Middle frontal gyrus (tissue), 1 donor: ENCODE data around the gene AUP1.

Source experiments
- DNase-seq: peaks from one replicate; pipeline ENCODE4 v3.0.0-alpha.2; 2015; ENCODE audit warnings: low spot score; ENCODE audit errors: extremely low spot score

Gene AUP1

DNA sequence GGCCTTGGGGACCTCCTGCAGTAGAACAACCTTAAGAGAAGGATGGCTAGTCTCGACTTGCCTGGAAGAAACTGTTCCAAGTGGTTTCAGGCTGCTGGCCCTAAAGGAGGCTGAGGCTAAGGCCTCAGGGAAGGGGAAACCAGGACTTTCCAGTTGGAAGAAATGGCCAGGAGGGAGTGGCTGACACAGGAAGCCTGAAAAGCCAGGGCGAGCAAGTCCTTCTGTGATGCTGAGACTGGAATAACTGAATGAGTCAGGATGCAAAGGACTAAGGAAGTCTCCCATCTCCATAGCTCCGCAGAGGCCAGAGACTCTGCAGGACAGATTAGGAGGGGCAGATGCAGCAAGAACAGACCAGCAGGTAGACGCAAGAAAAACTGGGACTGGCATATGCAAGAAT is 7.6 kb upstream of the AUP1 start:
- no peak for DNase-seq

DNA sequence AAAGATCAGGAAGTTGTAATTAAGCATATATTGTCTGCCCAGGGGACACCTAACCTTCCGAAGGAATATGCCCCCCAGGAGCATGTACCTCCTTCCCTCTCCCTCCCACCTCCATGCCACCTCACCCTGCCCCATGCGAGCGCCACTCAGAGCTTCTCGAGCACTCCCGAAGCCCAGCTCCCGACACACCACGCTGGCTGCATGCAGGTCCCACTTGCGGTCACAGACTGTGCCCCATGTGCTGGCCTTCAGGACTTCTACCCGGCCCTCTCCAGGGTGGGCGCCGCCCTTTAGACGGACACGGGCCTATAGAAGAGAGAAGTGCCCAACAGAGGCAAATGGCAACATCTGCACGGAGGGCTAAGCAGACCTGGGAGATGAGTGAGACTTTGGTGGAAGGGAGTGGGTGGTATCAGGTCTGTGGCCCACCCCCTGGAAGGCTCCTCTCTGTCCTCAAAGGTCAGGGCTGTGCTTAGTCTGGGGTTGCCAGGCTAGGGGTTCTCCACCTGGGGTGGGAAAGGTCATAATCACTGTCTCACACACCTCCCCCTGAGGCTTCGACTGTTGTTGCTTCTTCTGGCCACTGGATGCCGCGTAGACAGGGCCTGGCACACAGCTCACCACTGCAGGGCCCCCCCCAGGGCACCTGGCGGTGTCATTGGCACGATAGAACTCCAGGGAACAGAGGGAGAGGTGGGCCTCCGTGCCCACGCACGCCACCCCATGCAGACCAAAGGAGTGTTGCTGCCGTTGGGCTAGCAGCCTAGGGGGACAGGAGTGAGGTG is 6.9 kb upstream of the AUP1 start:
- DNase-seq: no peak

DNA sequence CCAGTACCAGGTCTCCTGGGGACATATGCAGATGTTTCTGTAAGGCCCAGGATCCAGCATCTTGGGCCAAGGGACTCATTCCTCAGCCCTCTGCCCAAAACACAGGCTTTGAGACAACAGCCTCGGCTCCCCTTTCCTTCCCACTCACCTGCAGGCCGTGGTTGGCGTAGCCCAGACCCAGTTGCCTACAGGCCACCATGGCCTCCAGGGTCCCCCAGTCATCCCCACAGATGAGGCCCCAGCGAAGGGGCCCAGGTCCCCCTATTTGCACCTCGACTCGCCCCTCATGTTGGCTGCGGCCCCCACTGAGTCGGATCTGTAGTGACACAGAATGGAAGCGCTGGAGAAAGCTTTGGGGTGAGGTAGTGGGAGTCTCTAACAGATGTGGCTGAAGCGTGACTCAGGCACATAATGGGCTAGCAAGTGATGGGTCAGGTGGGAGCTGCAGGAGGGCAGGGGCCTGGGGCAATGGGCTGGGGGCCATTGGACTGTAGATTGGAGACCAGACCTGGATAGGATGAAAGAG is 6.0 kb upstream of the AUP1 start:
- DNase-seq: no peak

DNA sequence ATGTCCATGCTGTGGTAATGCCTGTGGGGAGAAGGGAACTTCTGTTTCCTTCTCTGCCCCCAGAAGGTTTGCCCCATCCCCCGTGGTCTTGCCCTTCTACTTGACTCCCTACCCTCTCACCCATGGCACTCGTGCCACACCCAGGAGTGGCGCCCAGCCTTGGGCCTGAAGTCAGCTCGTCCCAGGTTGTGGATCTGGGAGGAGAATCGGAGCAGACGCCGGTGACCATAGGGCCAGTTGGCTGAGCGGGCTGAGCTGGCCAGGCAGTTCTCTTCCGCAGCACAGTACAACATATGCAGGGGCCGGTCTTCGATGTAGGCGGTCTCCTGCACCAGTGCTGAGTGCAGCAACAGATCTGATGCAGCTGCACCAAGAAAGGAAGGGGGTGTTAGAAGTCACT is 4.9 kb upstream of the AUP1 start:
- DNase-seq: no peak

DNA sequence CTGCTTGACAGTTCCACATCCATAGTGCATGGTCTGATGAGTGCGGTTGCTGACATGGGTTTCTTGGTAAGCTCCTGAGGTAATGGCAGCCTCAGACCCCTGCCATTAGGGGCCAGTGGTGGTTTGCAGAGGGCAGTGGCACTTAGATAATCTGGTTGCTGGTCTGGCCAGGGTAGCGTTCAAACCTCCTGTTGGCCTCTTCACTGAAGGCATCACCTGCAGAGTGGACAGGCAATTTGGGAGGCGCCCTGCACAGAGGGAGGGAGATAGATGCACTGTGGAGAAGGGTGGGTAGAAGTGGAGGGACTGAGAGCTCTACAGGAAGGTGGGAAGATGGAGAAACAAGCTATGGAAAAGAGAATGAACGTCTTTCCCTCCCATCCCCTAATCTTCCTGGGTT is 4.0 kb upstream of the AUP1 start:
- DNase-seq: no peak

GRCh38 chr2:74532222-74532621 is 2.7 kb upstream of the AUP1 start:
- no peak for DNase-seq

GRCh38 chr2:74531666-74532065 is 2.2 kb upstream of the AUP1 start:
- DNase-seq: no peak

DNA sequence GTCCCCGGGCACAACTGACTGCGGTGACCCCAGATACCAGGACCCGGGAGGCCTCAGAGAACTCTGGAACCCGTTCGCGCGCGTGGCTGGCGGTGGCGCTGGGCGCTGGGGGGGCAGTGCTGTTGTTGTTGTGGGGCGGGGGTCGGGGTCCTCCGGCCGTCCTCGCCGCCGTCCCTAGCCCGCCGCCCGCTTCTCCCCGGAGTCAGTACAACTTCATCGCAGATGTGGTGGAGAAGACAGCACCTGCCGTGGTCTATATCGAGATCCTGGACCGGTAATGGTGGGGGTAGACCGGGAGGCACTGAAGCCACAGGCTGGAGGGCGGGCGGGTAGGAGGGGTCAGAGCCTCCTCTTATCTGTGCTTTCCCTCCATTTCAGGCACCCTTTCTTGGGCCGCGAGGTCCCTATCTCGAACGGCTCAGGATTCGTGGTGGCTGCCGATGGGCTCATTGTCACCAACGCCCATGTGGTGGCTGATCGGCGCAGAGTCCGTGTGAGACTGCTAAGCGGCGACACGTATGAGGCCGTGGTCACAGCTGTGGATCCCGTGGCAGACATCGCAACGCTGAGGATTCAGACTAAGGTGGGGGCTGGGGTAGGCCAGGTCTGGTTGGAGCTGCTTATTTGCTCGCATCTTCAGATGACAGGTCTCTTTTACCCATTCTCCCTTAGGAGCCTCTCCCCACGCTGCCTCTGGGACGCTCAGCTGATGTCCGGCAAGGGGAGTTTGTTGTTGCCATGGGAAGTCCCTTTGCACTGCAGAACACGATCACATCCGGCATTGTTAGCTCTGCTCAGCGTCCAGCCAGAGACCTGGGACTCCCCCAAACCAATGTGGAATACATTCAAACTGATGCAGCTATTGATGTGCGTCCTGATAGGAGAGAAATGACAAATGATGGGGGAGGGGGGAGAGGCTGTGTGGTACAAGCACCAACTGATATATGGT is 1.0 kb upstream of the AUP1 start:
- no peak for DNase-seq

DNA sequence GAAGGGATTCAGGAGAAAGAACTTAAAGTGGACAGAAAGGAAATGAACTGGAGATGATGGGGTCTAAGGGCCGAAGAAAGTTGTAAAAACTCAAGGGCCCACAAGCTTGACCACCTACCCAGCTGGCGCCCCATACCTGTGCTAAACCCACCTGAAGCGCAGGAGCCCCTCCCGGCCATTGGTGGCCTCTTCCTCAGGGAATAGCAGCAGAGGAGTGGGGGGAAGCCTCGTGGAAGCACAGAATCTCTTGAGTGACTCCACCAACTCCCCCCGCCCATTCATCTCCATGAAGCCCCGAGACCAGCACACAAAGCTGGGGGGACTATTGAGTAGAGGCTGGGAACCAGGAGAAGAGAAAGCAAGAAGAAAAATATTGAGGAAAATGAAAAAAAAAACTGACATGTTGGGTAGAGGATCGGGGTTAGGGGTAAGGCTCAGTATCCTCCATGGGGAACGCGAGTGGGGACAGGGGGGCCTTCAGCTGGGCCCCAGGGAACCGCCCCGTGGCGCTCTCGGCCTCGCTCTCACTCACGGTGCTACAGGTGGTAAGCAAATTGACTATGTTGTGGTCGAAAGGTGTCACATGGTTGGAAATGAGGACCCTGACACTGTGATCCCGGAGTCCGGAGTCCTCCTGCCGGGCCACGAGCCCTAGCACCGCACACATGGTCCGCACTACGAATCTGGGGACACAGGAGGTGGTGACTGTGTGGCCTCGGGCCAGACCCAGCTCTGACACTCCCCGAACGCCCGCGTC is 728 bp downstream of the AUP1 start:
- no peak for DNase-seq

- DNase-seq: no peak
Measured at GRCh38 chr2:74527741-74528140, 1.8 kb downstream of the AUP1 start.

GRCh38 chr2:74526649-74527230 is 2.8 kb downstream of the AUP1 start:
- DNase-seq: no peak

DNA sequence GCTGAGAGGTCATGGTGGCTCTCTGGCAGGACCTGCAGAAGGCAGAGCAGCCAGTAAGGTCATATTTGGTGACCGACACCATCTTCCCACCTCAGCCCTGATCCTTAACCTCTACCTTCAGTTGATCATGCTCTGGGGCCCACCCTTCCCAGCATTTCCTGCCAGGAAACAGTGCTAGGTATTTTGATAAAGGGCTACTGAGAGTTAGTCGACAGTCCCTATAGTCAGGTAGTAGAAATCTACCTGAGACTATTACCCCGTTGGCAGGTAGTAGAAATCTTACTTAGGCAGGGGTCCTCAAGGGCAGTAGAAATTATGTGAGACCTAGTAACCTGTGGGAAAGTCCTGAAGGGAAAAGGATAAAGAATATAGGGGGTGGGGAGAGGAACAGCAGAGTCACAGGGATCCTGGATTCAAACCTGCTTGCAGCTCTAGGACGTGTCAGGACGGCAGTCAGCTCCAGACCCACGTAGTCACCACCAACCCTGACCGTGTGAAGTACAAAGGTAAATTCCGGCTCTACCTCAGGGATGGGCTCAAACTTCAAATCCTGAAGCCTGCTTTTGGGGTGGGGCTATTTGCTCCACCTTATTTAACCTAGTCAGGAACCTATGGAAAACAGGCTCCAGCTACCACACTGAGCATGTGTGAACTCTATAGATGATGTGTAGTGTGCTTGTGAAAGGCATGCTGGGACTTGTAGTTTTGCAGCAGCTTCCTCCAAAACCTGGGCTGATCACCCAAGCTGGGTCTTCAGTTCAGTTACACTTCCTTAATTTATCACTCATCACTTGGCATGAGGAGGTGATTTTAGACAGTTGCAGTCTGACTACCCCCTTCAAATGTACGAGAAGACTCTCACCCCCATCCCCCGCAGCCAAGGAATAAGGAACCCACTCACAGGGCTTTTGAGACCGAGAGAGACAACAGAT is 3.5 kb downstream of the AUP1 start, which contains the start of gene DQX1:
Gene DQX1, minus strand, starts transcription at position 515 of the 932 bp plus-strand sequence. Its CDS starts 502 bp downstream, at position 13.
- DNase-seq: no peak

DNA sequence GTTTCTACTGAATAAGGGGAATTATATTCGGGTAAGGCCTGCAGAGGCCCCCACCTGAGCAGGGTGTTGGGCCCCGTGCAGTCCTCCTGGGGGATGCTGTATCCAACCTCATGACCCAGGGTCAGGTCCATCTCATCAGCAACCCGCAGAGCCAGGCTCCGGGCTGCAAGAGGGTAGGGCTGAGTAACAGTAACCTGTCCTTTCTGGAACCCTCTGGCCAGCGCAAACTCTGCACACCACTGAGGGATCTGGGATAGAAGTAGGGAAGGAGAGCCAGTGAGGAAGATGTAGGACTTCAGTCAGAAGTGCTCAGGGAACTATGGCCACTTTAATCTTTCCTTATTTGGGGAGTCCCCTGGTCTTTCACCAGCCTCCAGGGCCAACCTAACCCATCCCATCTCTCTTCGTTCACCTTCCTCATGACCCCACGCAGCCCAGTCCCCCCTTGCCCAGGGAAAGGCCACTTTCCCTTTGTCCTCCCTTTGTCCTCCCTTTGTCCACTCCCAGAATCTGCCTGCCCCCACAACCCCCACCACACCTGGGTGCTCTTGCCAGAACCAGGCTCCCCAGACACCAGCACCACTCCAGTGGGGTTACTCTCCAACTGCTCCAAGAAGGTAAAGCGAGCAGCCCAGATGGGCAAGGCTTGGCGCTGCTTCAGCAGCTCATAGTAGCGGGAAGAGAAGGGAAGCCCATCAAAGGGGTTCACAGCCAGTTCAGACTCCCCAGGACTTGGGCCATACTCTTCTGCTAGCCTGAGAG is 4.4 kb downstream of the AUP1 start:
- DNase-seq: no peak

DNA sequence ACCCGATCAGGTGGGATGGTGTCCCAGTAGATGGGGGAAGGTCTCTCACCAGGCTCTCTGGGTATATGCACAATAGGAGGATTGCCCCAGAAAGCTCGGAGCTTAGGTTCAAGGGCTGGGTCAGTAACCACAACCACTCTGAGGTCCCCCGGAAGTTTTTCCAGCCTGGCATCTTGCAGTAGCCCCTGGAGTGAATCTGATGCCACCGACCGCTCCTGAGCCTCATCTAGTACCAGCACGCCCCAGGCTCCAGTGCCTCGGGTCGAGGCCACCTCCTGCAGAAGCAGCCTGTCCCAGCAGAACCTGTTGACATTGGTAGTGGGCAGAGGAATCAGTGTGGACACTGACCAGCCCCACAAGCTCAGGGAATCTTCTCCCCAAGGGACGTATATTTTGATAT is 5.5 kb downstream of the AUP1 start:
- DNase-seq: no peak

- no peak for DNase-seq
Measured at GRCh38 chr2:74522516-74522915, 7.0 kb downstream of the AUP1 start.

- no peak for DNase-seq
Measured at GRCh38 chr2:74516650-74517049, 12.9 kb downstream of the AUP1 start.

DNA sequence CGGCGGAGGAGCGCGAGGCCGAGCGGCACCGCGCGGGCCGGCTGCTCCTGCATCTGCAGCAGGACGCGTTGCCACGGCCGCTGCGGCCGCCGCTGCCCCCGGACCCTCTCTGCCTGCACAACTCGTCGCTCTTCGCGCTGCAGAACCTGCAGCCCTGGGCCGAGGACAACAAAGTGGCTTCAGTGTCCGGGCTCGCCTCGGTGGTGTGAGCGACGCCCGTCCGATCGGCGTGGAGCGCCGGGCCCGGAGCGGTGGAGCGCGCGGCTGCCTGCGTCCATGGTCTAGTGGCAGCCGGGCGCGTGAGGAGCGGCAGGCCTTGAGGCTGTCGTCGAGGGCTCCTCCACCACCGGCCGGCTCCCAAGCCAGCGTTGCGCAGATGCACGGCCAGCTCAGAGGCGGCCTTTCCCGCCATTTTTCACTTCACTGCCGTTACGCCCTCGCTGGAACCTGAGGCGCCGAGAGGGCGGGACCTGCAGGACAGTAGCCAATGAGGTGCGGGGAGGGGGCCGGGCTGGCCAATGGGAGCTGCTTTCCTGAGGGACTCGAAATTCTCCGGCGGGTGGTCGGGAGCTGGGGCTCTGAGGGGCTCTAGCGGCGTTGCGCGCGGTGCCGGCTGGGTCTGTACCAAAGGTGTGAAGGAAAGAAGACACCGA is 13.4 kb downstream of the AUP1 start:
- no peak for DNase-seq

- DNase-seq: no peak
Measured at GRCh38 chr2:74515271-74515980, 14.1 kb downstream of the AUP1 start.
